ENCODE results near the gene H2AZ2. TPM values are rescaled to one million over a fixed set of nuclear protein-coding genes. Genes with fewer than 3 reads are reported as not detected.

Gene H2AZ2
- total RNA-seq (2014; rRNA removed; shearing (Covaris generic)) (138 and 179 TPM in 2 replicates), polyA plus RNA-seq (2016; fragmentation: Nextera tagmentation; extraction: Ambion mirVana) (165 and 166 TPM in 2 replicates)

DNA sequence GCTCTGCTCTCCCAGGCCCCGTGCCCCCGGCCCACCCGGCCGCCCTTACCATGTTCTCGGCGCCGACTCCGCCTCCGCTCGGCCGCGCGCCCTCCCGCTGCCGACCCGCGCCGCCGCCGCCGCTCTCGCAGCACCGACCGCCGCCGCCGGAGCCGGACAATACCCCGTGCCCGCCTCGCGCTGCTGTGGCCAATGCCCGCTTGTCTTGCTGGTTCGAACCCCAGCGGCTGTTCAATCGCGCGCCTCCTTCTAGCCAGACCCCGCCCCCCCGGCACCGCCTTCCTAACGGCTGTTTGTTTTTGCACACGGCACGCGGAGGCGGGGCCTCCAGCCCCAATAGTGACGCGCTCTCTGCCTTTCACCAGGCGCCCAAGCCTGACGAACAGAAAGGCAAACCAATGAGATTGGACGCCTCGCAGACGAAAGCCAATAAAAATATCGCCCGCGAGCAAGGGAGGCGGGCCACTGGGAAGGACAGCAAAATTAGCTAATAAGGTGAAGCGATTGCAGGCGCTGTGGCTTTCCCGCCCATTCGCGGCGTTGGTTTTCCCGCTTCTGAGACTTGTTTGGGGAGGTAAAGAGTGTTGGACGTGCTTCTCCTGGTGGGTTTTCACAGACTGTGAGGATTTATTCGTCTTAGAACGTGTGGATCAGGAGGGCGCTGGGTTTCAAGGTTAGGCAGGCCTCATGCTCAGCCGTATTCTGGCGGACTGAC is at the start of gene H2AZ2:
TSS of gene H2AZ2 (minus strand) at position 168 of the 715 bp plus-strand sequence. CDS start at position 52, 116 bp downstream.
- H4K20me1 ChIP-seq (ENCODE audit: insufficient read depth) = no peaks in the 10 kb centered on the region

DNA sequence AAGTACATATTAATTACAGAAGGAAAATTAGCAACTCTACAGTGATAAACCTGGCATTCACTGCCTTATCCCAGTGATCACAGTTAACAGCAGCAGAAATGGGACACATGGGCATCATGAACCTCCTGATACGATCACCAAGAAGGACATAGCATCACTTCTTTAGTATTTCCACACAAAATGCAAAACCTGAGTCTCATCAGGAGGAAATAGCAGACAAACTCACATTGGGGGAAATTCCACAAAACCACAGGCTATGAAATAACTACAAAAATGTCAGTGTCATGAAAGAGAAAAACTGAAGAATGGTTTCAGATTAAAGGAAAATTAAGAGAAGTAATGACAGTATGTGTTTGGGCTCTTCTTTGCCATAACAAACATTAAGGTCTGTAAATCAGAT is 49.4 kb upstream of the H2AZ2 start:
- H3K9ac ChIP-seq = no peak overlapping the region
- no peaks in the 10 kb centered on the region for H3K9me2 ChIP-seq (ENCODE audit: insufficient read depth)
- H3K4me2 ChIP-seq (ENCODE audit: unreplicated experiment) = no peak overlapping the region
- H3K79me2 ChIP-seq (ENCODE audit: insufficient read depth) = peaks cover 26% of the 10 kb centered on the region
- no peak overlapping the region for H3K4me3 ChIP-seq
- 96% methylated on average over 1 of the region's 1 CpG for WGBS, 2 experiments (ENCODE audit: low coverage in 1 of 2, low lambda C conversion rate in 2 of 2, missing lambda C conversion rate in 2 of 2)
- H2AFZ ChIP-seq = no peak overlapping the region
- TF ChIP-seq EZH2 (IDR thresholded peaks at IDR 0.05; ENCODE audit: insufficient read depth, poor library complexity, severe bottlenecking) (no peak), EZH2phosphoT487 (IDR thresholded peaks at IDR 0.05; ENCODE audit: insufficient read depth, low read depth) (no peak)
- no peaks in the 10 kb centered on the region for H3K27me3 ChIP-seq (replicated peaks; ENCODE audit: insufficient read depth)
- no peaks in the 10 kb centered on the region for H4K20me1 ChIP-seq (ENCODE audit: insufficient read depth)
- peaks cover 8% of the 10 kb centered on the region; the same call in 1 of the 2 replicates for H3F3A ChIP-seq (ENCODE audit: insufficient read depth)
- no peaks in the 10 kb centered on the region for H3K4me1 ChIP-seq (ENCODE audit: insufficient read depth)
- no peak overlapping the region for H3K27ac ChIP-seq
- H3K36me3 ChIP-seq (ENCODE audit: low read depth) = no peaks in the 10 kb centered on the region
- no peak for DNase-seq
- in situ Hi-C loops (cut with MboI) = no loop called here
- H3K9me3 ChIP-seq (ENCODE audit: low read depth) = no peaks in the 10 kb centered on the region

More for the DNA sequence above, at the start of gene H2AZ2:
- H3K9ac ChIP-seq = peak within 1 kb of the TSS; percentile 89
- peak; percentile 100 for DNase-seq
- no peaks in the 10 kb centered on the region for H3K36me3 ChIP-seq (ENCODE audit: low read depth)
- H3K27me3 ChIP-seq (replicated peaks; ENCODE audit: insufficient read depth) = no peaks in the 10 kb centered on the region
- in situ Hi-C loops (cut with MboI) = loop anchor here (10.0 kb wide), 1 partner anchor 253 kb away; no protein-coding TSS in a partner anchor
- TF ChIP-seq EZH2phosphoT487 (IDR thresholded peaks at IDR 0.05; ENCODE audit: insufficient read depth, low read depth) = no peak
- TF ChIP-seq EZH2 (IDR thresholded peaks at IDR 0.05; ENCODE audit: insufficient read depth, poor library complexity, severe bottlenecking) = no peak
- H3K4me2 ChIP-seq (ENCODE audit: unreplicated experiment) = peak within 1 kb of the TSS; percentile 91
- H3K79me2 ChIP-seq (ENCODE audit: insufficient read depth) = peaks cover 42% of the 10 kb centered on the region
- no peaks in the 10 kb centered on the region for H3K9me2 ChIP-seq (ENCODE audit: insufficient read depth)
- H3K4me3 ChIP-seq = peak within 1 kb of the TSS; percentile 97
- peak within 1 kb of the TSS; percentile 83 for H3K27ac ChIP-seq
- peaks cover 29% of the 10 kb centered on the region for H3F3A ChIP-seq (ENCODE audit: insufficient read depth)
- peaks cover 11% of the 10 kb centered on the region for H3K4me1 ChIP-seq (ENCODE audit: insufficient read depth)
- WGBS, 2 experiments (ENCODE audit: low coverage in 1 of 2, low lambda C conversion rate in 2 of 2, missing lambda C conversion rate in 2 of 2) = 1% methylated on average over 47 to 69 of the region's 70 CpGs
- H2AFZ ChIP-seq = peak within 1 kb of the TSS; percentile 97
- H3K9me3 ChIP-seq (ENCODE audit: low read depth) = no peaks in the 10 kb centered on the region

DNA sequence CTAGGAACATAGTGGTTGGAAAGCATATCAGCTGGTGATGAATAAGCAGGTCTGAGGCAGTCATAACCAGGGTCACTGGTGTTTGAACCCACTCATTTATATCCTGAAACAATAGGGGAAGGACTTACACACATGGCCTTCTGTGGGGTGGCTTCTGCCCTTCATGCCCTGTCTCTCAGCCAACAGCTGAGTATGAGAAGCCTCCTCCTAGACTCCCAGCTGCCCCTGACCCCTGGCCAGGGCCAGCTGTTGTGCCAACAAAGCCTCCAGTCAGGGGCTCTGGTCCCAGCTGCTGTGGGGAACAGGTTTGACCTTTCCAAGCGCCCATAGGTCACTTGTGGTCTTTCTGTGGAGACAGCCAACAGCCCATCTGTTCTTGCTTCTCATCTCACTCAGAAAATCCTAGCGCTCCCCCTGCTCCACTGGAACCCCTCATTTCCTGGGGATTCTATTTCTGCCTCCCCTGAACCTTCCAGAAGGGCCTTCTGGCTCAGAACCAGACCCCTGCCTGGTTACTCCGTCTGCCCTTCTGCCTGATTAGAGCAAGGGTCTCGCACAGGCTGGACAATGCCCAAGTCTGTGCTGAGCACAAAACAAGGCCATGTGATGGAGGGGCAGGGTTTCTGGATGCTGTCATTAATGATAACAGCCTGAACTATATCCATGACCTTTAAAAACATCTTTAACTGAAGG is 47.1 kb upstream of the H2AZ2 start:
- H3K4me3 ChIP-seq = no peak overlapping the region
- no peaks in the 10 kb centered on the region for H3K4me1 ChIP-seq (ENCODE audit: insufficient read depth)
- no peak for DNase-seq
- no peaks in the 10 kb centered on the region for H3K9me3 ChIP-seq (ENCODE audit: low read depth)
- no peak overlapping the region for H3K9ac ChIP-seq
- 55 to 59% methylated on average over 4 of the region's 4 CpGs for WGBS, 2 experiments (ENCODE audit: low coverage in 1 of 2, low lambda C conversion rate in 2 of 2, missing lambda C conversion rate in 2 of 2)
- in situ Hi-C loops (cut with MboI) = no loop called here
- H3K27ac ChIP-seq = no peak overlapping the region
- peaks cover 41% of the 10 kb centered on the region for H3K79me2 ChIP-seq (ENCODE audit: insufficient read depth)
- no peaks in the 10 kb centered on the region for H4K20me1 ChIP-seq (ENCODE audit: insufficient read depth)
- H3K9me2 ChIP-seq (ENCODE audit: insufficient read depth) = no peaks in the 10 kb centered on the region
- no peaks in the 10 kb centered on the region for H3K27me3 ChIP-seq (replicated peaks; ENCODE audit: insufficient read depth)
- H3K4me2 ChIP-seq (ENCODE audit: unreplicated experiment) = no peak overlapping the region
- no peak overlapping the region for H2AFZ ChIP-seq
- no peaks in the 10 kb centered on the region for H3K36me3 ChIP-seq (ENCODE audit: low read depth)
- peaks cover 8% of the 10 kb centered on the region; the same call in 1 of the 2 replicates for H3F3A ChIP-seq (ENCODE audit: insufficient read depth)
- no peak for TF ChIP-seq EZH2 (IDR thresholded peaks at IDR 0.05; ENCODE audit: insufficient read depth, poor library complexity, severe bottlenecking)
- TF ChIP-seq EZH2phosphoT487 (IDR thresholded peaks at IDR 0.05; ENCODE audit: insufficient read depth, low read depth) = no peak

DNA sequence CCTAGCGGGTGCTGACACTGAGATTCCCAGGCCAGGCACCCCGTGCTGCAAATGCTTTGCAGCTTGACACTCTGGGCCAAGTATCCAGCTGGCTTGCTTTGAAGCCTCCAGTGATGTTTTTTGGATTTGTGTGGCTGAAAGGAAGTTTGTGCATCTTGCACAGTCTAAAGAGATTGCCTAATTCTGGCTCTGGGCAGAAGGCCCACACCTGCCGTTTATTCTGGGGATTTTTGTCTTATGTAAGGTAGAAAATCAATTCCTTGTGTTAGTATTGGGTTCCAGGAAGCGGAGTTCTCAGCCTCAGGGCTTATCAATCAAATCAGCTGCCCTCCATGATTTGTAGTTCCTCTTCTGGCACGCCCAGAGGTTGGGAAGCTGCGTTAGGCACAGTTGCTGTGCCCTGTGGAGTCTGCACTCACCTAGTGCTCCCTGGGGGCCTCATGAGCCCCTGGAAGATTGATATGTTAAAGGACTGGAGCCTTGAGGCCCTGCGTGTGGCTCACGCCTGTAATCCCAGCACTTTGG is 45.9 kb upstream of the H2AZ2 start:
- Histone ChIP-seq H3K27me3 (replicated peaks; ENCODE audit: insufficient read depth) (no peaks in the 10 kb centered on the region), H3F3A (ENCODE audit: insufficient read depth) (peaks cover 8% of the 10 kb centered on the region; the same call in 1 of the 2 replicates), H3K9ac (no peak overlapping the region), H2AFZ (no peak overlapping the region), H3K27ac (no peak overlapping the region), H3K36me3 (ENCODE audit: low read depth) (no peaks in the 10 kb centered on the region), H4K20me1 (ENCODE audit: insufficient read depth) (no peaks in the 10 kb centered on the region), H3K4me2 (ENCODE audit: unreplicated experiment) (no peak overlapping the region), H3K9me3 (ENCODE audit: low read depth) (no peaks in the 10 kb centered on the region), H3K4me3 (no peak overlapping the region), H3K4me1 (ENCODE audit: insufficient read depth) (no peaks in the 10 kb centered on the region), H3K9me2 (ENCODE audit: insufficient read depth) (no peaks in the 10 kb centered on the region), H3K79me2 (ENCODE audit: insufficient read depth) (peaks cover 51% of the 10 kb centered on the region)
- WGBS, 2 experiments (ENCODE audit: low coverage in 1 of 2, low lambda C conversion rate in 2 of 2, missing lambda C conversion rate in 2 of 2) = 59 to 60% methylated on average over 8 of the region's 8 CpGs
- in situ Hi-C loops (cut with MboI) = no loop called here
- TF ChIP-seq EZH2 (IDR thresholded peaks at IDR 0.05; ENCODE audit: insufficient read depth, poor library complexity, severe bottlenecking) (no peak), EZH2phosphoT487 (IDR thresholded peaks at IDR 0.05; ENCODE audit: insufficient read depth, low read depth) (no peak)
- DNase-seq = no peak
